Neutrophil (primary cell): ENCODE results near the gene CCDC178.
"Not testable (repeated sequence)": the region's sequence is repeated elsewhere in the genome, so short reads cannot be mapped to it uniquely, and the experiment has no call there.

ENCODE experiments used
- H3K27ac ChIP-seq: fragments of 200-600 bp; sonication (generic); 2 replicates; pipeline ENCODE4 v1.5.1; 2016; ENCODE audit warnings: mild to moderate bottlenecking, moderate library complexity
- H3K27me3 ChIP-seq: fragments of 200-600 bp; sonication (generic); 2 replicates; pipeline ENCODE4 v1.6.0; 2016; ENCODE audit warnings: mild to moderate bottlenecking
- H3K36me3 ChIP-seq: fragments of 200-600 bp; sonication (generic); 2 replicates; pipeline ENCODE4 v1.5.1; 2017
- H3K4me1 ChIP-seq, 2 experiments: fragments of 200-600 bp in 1 of 2; sonication (generic) in 1 of 2; 1 replicate in 1 of 2; 2 replicates in 1 of 2; pipeline versions ENCODE4 v1.5.1 to v1.6.1; 2013 to 2016; ENCODE audit warnings: low read depth in 1 of 2, low read length in 1 of 2, mild to moderate bottlenecking in 1 of 2, moderate library complexity in 1 of 2; ENCODE audit not compliant: control insufficient read depth in 1 of 2, insufficient read depth in 1 of 2
- H3K4me3 ChIP-seq, 2 experiments: fragments of 200-600 bp in 1 of 2; sonication (generic) in 1 of 2; 1 replicate in 1 of 2; 2 replicates in 1 of 2; pipeline ENCODE4 v1.5.1; 2013 to 2016; ENCODE audit warnings: low read depth in 1 of 2, low read length in 1 of 2, mild to moderate bottlenecking in 1 of 2, moderate library complexity in 1 of 2
- H3K9me3 ChIP-seq: fragments of 200-600 bp; sonication (generic); 2 replicates; pipeline ENCODE4 v1.5.1; 2016
- CTCF ChIP-seq: fragments of 200-600 bp; sonication (generic); IDR thresholded peaks from 2 replicates; pipeline ENCODE4 v1.5.1; 2016; ENCODE audit warnings: antibody characterized with exemption

The CCDC178 gene

GRCh38 chr18:33355263-33355662 lies 85.3 kb downstream of the CCDC178 start:
- H3K4me1 ChIP-seq = no peaks in the 10 kb centered on the region
- no peak for TF ChIP-seq CTCF
- H3K9me3 ChIP-seq = no peaks in the 10 kb centered on the region
- H3K27me3 ChIP-seq = no peaks in the 10 kb centered on the region
- H3K27ac ChIP-seq = no peak overlapping the region
- H3K4me3 ChIP-seq = no peak overlapping the region
- H3K36me3 ChIP-seq = no peaks in the 10 kb centered on the region

- H3K27ac ChIP-seq = no peak overlapping the region
- H3K9me3 ChIP-seq = no peaks in the 10 kb centered on the region
- H3K4me3 ChIP-seq = no peak overlapping the region
- H3K27me3 ChIP-seq = no peaks in the 10 kb centered on the region
- TF ChIP-seq CTCF = no peak
- H3K36me3 ChIP-seq = no peaks in the 10 kb centered on the region
- H3K4me1 ChIP-seq = no peaks in the 10 kb centered on the region
Measured at GRCh38 chr18:33350256-33350655, 90.3 kb downstream of the CCDC178 start.

GRCh38 chr18:33339733-33340132 lies 100.8 kb downstream of the CCDC178 start:
- H3K27ac ChIP-seq, H3K36me3 ChIP-seq, H3K4me1 ChIP-seq, H3K4me3 ChIP-seq, H3K27me3 ChIP-seq, H3K9me3 ChIP-seq: not testable (repeated sequence)

GRCh38 chr18:33334781-33335180 lies 105.7 kb downstream of the CCDC178 start:
- TF ChIP-seq CTCF = no peak
- no peak overlapping the region for H3K27ac ChIP-seq
- no peaks in the 10 kb centered on the region for H3K36me3 ChIP-seq

GRCh38 chr18:33330711-33331110 lies 109.8 kb downstream of the CCDC178 start:
- no peak overlapping the region for H3K27ac ChIP-seq
- no peak overlapping the region for H3K4me3 ChIP-seq
- H3K36me3 ChIP-seq = no peaks in the 10 kb centered on the region
- H3K4me1 ChIP-seq = no peaks in the 10 kb centered on the region
- no peaks in the 10 kb centered on the region for H3K9me3 ChIP-seq
- H3K27me3 ChIP-seq = no peaks in the 10 kb centered on the region
- TF ChIP-seq CTCF = no peak

More at GRCh38 chr18:33334781-33335180, 105.7 kb downstream of the CCDC178 start:
- no peak overlapping the region for H3K4me3 ChIP-seq
- no peaks in the 10 kb centered on the region for H3K27me3 ChIP-seq
- H3K9me3 ChIP-seq = no peaks in the 10 kb centered on the region
- H3K4me1 ChIP-seq = no peaks in the 10 kb centered on the region

- Histone ChIP-seq H3K9me3 (no peaks in the 10 kb centered on the region), H3K36me3 (no peaks in the 10 kb centered on the region), H3K4me1 (no peaks in the 10 kb centered on the region), H3K4me3 (no peak overlapping the region), H3K27ac (no peak overlapping the region), H3K27me3 (no peaks in the 10 kb centered on the region)
- no peak for TF ChIP-seq CTCF
Measured at GRCh38 chr18:33326975-33327374, 113.5 kb downstream of the CCDC178 start.
